ENCODE data around the gene PDE4D.

- no peak for TF ChIP-seq POLR2A (IDR thresholded peaks at IDR 0.05)
- TF ChIP-seq CTCF (IDR thresholded peaks at IDR 0.05): no peak
- no peak for TF ChIP-seq EP300 (IDR thresholded peaks at IDR 0.05)
Measured at GRCh38 chr5:59362438-59362837, 531.1 kb downstream of the PDE4D start.

All from tibial nerve (tissue), 4 donors.